Activated T-helper 1 cell treated with anti-CD3 and anti-CD28 coated beads, Interleukin-12 subunit alpha, Interleukin-12 subunit beta, Interleukin-2, Interleukin-4 antibody, amounts not matched to agents 30 ng/mL and 10 ng/mL and 1 ng/mL, durations not matched to agents 14 hours and 24 hours and 36 hours (primary cell): ENCODE results near the gene USPL1. TPM values are rescaled to one million over a fixed set of nuclear protein-coding genes. Genes with fewer than 3 reads are reported as not detected.
A peak's percentile ranks its signal among the peaks of the same experiment; 100 is the strongest.

Experiments used
- DNase-seq: peaks from one replicate; pipeline ENCODE4 v3.0.0; 2021; ENCODE audit warnings: low spot score
- H3K27ac Mint-ChIP-seq: one replicate; pipeline ENCODE4 v1.8.0; 2021; ENCODE audit warnings: mild to moderate bottlenecking, mixed read lengths
- H3K27me3 Mint-ChIP-seq: one replicate; pipeline ENCODE4 v1.8.0; 2022; ENCODE audit warnings: mild to moderate bottlenecking, moderate library complexity, mixed read lengths; ENCODE audit not compliant: insufficient read depth
- H3K36me3 Mint-ChIP-seq: one replicate; pipeline ENCODE4 v1.8.0; 2021; ENCODE audit warnings: low read depth, mixed read lengths
- H3K4me1 Mint-ChIP-seq: one replicate; pipeline ENCODE4 v1.8.0; 2021; ENCODE audit warnings: low read depth, mixed read lengths
- H3K4me3 Mint-ChIP-seq: one replicate; pipeline ENCODE4 v1.8.0; 2021; ENCODE audit warnings: mild to moderate bottlenecking, moderate library complexity, mixed read lengths
- H3K9me3 Mint-ChIP-seq: one replicate; pipeline ENCODE4 v1.8.0; 2021; ENCODE audit warnings: mixed read lengths
- intact Hi-C: fragments of 100-400 bp; cut with micrococcal nuclease; formaldehyde crosslinking; loops from one replicate; pipeline ENCODE4 v1.15.1; 2024
- total RNA-seq: library from RNA; stranded (reverse); gene quantifications from 2 replicates; pipeline ENCODE4 v1.2.3, GENCODE V29; 2022

The USPL1 gene
- total RNA-seq, 1 donor from 2014 or later: 17.2 TPM

GRCh38 chr13:30673669-30674521 lies 56.2 kb downstream of the USPL1 start:
- no peaks in the 10 kb centered on the region for H3K36me3 Mint-ChIP-seq
- peak; percentile 80 for DNase-seq
- intact Hi-C loops: loop anchor here (1.0 to 10.0 kb wide), 10 partner anchors 20 to 519 kb away; partner anchors contain the start of gene USPL1
- H3K9me3 Mint-ChIP-seq: no peaks in the 10 kb centered on the region
- peak overlapping the region; percentile 84 for H3K27ac Mint-ChIP-seq
- H3K4me1 Mint-ChIP-seq: peaks cover 28% of the 10 kb centered on the region
- H3K4me3 Mint-ChIP-seq: peak overlapping the region; percentile 85
- peaks cover 22% of the 10 kb centered on the region for H3K27me3 Mint-ChIP-seq

- peaks cover 24% of the 10 kb centered on the region for H3K27me3 Mint-ChIP-seq
- no peak overlapping the region for H3K27ac Mint-ChIP-seq
- peak overlapping the region; percentile 45 for H3K4me3 Mint-ChIP-seq
- H3K4me1 Mint-ChIP-seq: peaks cover 35% of the 10 kb centered on the region
- intact Hi-C loops: loop anchor here (2.0 to 10.0 kb wide), 4 partner anchors 189 to 521 kb away; no protein-coding TSS in a partner anchor
- no peak for DNase-seq
- H3K9me3 Mint-ChIP-seq: no peaks in the 10 kb centered on the region
- H3K36me3 Mint-ChIP-seq: no peaks in the 10 kb centered on the region
These were observed 58.0 kb downstream of the USPL1 start for GRCh38 chr13:30675717-30676116.

GRCh38 chr13:30676672-30677071 lies 59.0 kb downstream of the USPL1 start:
- intact Hi-C loops: loop anchor here (10.0 kb wide), 1 partner anchor 522 kb away; no protein-coding TSS in a partner anchor
- Mint-ChIP-seq H3K9me3 (no peaks in the 10 kb centered on the region), H3K36me3 (no peaks in the 10 kb centered on the region), H3K4me1 (peaks cover 31% of the 10 kb centered on the region), H3K27ac (no peak overlapping the region), H3K4me3 (no peak overlapping the region), H3K27me3 (peaks cover 24% of the 10 kb centered on the region)
- DNase-seq: no peak

- intact Hi-C loops: loop anchor here (1.0 to 10.0 kb wide), 3 partner anchors 31 to 525 kb away; no protein-coding TSS in a partner anchor
- H3K4me3 Mint-ChIP-seq: no peak overlapping the region
- no peak overlapping the region for H3K27ac Mint-ChIP-seq
- H3K4me1 Mint-ChIP-seq: peaks cover 22% of the 10 kb centered on the region
- H3K36me3 Mint-ChIP-seq: no peaks in the 10 kb centered on the region
- H3K27me3 Mint-ChIP-seq: peaks cover 19% of the 10 kb centered on the region
- no peaks in the 10 kb centered on the region for H3K9me3 Mint-ChIP-seq
- DNase-seq: peak; percentile 17
These were observed 62.0 kb downstream of the USPL1 start for GRCh38 chr13:30679483-30680330.

GRCh38 chr13:30681843-30682242 lies 64.1 kb downstream of the USPL1 start:
- Mint-ChIP-seq H3K9me3 (no peaks in the 10 kb centered on the region), H3K4me1 (peaks cover 17% of the 10 kb centered on the region), H3K4me3 (no peak overlapping the region), H3K27me3 (peaks cover 11% of the 10 kb centered on the region), H3K27ac (no peak overlapping the region), H3K36me3 (no peaks in the 10 kb centered on the region)
- DNase-seq: no peak
- intact Hi-C loops: no loop called here

GRCh38 chr13:30685320-30685859 lies 67.7 kb downstream of the USPL1 start:
- Mint-ChIP-seq H3K9me3 (peaks cover 4% of the 10 kb centered on the region), H3K4me1 (peaks cover 12% of the 10 kb centered on the region), H3K4me3 (no peak overlapping the region), H3K27me3 (peaks cover 10% of the 10 kb centered on the region), H3K36me3 (no peaks in the 10 kb centered on the region), H3K27ac (no peak overlapping the region)
- intact Hi-C loops: no loop called here
- no peak for DNase-seq

GRCh38 chr13:30685987-30686386 lies 68.3 kb downstream of the USPL1 start:
- no peak for DNase-seq
- Mint-ChIP-seq H3K27me3 (peaks cover 10% of the 10 kb centered on the region), H3K9me3 (peaks cover 4% of the 10 kb centered on the region), H3K4me1 (peaks cover 16% of the 10 kb centered on the region), H3K36me3 (no peaks in the 10 kb centered on the region), H3K4me3 (no peak overlapping the region), H3K27ac (no peak overlapping the region)
- intact Hi-C loops: no loop called here

GRCh38 chr13:30687601-30688000 lies 69.9 kb downstream of the USPL1 start:
- Mint-ChIP-seq H3K4me1 (peaks cover 7% of the 10 kb centered on the region), H3K27me3 (peaks cover 10% of the 10 kb centered on the region), H3K9me3 (peaks cover 4% of the 10 kb centered on the region), H3K4me3 (no peak overlapping the region), H3K36me3 (no peaks in the 10 kb centered on the region), H3K27ac (no peak overlapping the region)
- no peak for DNase-seq
- intact Hi-C loops: no loop called here

GRCh38 chr13:30689752-30690151 lies 72.0 kb downstream of the USPL1 start:
- intact Hi-C loops: no loop called here
- DNase-seq: no peak
- H3K27ac Mint-ChIP-seq: no peak overlapping the region
- H3K36me3 Mint-ChIP-seq: no peaks in the 10 kb centered on the region
- H3K4me3 Mint-ChIP-seq: no peak overlapping the region
- peaks cover 4% of the 10 kb centered on the region for H3K9me3 Mint-ChIP-seq
- H3K27me3 Mint-ChIP-seq: peaks cover 18% of the 10 kb centered on the region
- H3K4me1 Mint-ChIP-seq: peaks cover 7% of the 10 kb centered on the region

- H3K4me3 Mint-ChIP-seq: peak overlapping the region; percentile 68
- intact Hi-C loops: no loop called here
- peak; percentile 15 for DNase-seq
These were observed 72.8 kb downstream of the USPL1 start for GRCh38 chr13:30690282-30691188.

GRCh38 chr13:30692113-30692512 lies 74.4 kb downstream of the USPL1 start:
- intact Hi-C loops: no loop called here
- no peak for DNase-seq
- Mint-ChIP-seq H3K36me3 (no peaks in the 10 kb centered on the region), H3K27ac (no peak overlapping the region), H3K4me1 (peaks cover 26% of the 10 kb centered on the region), H3K27me3 (peaks cover 15% of the 10 kb centered on the region), H3K9me3 (peaks cover 4% of the 10 kb centered on the region), H3K4me3 (no peak overlapping the region)

More at GRCh38 chr13:30690282-30691188, 72.8 kb downstream of the USPL1 start:
- no peaks in the 10 kb centered on the region for H3K36me3 Mint-ChIP-seq
- peaks cover 18% of the 10 kb centered on the region for H3K27me3 Mint-ChIP-seq
- H3K4me1 Mint-ChIP-seq: peaks cover 10% of the 10 kb centered on the region
- peaks cover 4% of the 10 kb centered on the region for H3K9me3 Mint-ChIP-seq
- H3K27ac Mint-ChIP-seq: peak overlapping the region; percentile 21
